Chondrocyte (in vitro differentiated cells): ENCODE data around the gene KAZN. TPM values are rescaled to one million over a fixed set of nuclear protein-coding genes. Genes with fewer than 3 reads are reported as not detected.

Source experiments
- DNase-seq: peaks from one replicate; pipeline ENCODE4 v3.0.0; 2021; ENCODE audit warnings: mixed read lengths, low spot score
- H3K27ac Mint-ChIP-seq: one replicate; pipeline ENCODE4 v1.8.0; 2021; ENCODE audit warnings: mild to moderate bottlenecking, moderate library complexity, mixed read lengths; ENCODE audit not compliant: unreplicated experiment
- H3K27me3 Mint-ChIP-seq: 2 replicates; pipeline ENCODE4 v1.8.0; 2021; ENCODE audit warnings: low read depth, mixed read lengths
- H3K36me3 Mint-ChIP-seq: 2 replicates; pipeline ENCODE4 v1.8.0; 2021; ENCODE audit warnings: low read depth, mixed read lengths
- H3K4me1 Mint-ChIP-seq: 2 replicates; pipeline ENCODE4 v1.8.0; 2021; ENCODE audit warnings: low read depth, mild to moderate bottlenecking, mixed read lengths
- H3K4me3 Mint-ChIP-seq: one replicate; pipeline ENCODE4 v1.8.0; 2021; ENCODE audit warnings: mild to moderate bottlenecking, moderate library complexity, mixed read lengths; ENCODE audit not compliant: unreplicated experiment
- H3K9me3 Mint-ChIP-seq: 2 replicates; pipeline ENCODE4 v1.8.0; 2021; ENCODE audit warnings: low read depth, mixed read lengths
- total RNA-seq: library from RNA; stranded (reverse); gene quantifications from 3 replicates; pipeline ENCODE4 v1.2.1, GENCODE V29; 2021
- TF ChIP-seq, protein P1 (sequence below): fragments of 200-600 bp; sonication (generic); IDR thresholded peaks from 2 replicates; pipeline ENCODE4 v1.5.0; 2021; ENCODE audit warnings: antibody characterized with exemption, mild to moderate bottlenecking, moderate library complexity

Gene KAZN
- total RNA-seq, 1 donor from 2014 or later = 29.6 TPM

DNA sequence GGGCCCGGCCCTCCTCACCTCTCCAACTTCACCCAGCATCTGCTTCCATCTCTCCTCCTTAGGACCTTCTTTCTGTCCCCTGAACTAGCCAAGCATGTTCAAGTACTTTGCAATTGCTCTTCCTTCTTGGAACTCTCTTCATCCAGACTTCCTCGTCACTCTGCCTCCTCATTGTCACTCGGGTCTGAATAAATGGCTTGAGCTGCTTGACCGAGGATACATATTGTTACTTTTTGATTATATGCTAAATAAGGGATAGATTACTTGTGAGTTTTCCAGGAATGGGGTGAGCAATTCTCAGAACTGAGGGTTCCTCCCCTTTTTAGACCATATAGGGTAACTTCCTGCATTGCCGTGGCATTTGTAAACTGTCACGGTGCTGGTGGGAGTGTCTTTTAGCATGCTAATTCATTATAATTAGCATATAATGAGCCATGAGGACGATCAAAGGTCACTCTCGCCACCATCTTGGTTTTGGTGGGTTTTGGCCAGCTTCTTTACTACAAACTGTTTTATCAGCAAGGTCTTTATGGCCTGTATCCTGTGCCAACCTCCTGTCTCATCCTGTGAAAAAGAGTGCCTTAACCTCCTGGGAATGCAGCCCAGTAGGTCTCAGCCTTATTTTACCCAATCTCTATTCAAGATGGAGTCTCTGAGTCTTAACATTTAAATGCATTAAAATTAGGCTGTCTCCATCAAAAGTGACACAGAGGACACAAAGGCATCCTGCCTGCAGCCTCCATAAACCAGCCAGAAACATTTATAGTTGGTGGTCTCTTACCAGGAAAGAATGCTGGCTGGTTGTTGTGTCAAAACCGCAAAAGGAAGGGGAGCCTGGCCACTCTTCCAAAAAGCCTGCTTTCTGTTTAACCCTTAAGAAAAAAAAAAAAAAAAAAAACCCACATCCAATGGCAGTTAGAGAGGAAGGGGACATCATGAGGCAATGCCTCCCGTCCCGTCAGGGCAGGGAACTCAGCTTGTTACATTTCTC is 179.3 kb downstream of the KAZN start:
- no peak for DNase-seq

GRCh38 chr1:14778541-14778897 is 180.0 kb downstream of the KAZN start:
- H3K27ac Mint-ChIP-seq = no peak overlapping the region

More for the DNA sequence above, 179.3 kb downstream of the KAZN start:
- Mint-ChIP-seq H3K4me1 (no peaks in the 10 kb centered on the region), H3K27ac (no peak overlapping the region), H3K36me3 (no peaks in the 10 kb centered on the region), H3K4me3 (no peak overlapping the region), H3K27me3 (peaks cover 2% of the 10 kb centered on the region), H3K9me3 (no peaks in the 10 kb centered on the region)
- TF ChIP-seq, protein P1, sequence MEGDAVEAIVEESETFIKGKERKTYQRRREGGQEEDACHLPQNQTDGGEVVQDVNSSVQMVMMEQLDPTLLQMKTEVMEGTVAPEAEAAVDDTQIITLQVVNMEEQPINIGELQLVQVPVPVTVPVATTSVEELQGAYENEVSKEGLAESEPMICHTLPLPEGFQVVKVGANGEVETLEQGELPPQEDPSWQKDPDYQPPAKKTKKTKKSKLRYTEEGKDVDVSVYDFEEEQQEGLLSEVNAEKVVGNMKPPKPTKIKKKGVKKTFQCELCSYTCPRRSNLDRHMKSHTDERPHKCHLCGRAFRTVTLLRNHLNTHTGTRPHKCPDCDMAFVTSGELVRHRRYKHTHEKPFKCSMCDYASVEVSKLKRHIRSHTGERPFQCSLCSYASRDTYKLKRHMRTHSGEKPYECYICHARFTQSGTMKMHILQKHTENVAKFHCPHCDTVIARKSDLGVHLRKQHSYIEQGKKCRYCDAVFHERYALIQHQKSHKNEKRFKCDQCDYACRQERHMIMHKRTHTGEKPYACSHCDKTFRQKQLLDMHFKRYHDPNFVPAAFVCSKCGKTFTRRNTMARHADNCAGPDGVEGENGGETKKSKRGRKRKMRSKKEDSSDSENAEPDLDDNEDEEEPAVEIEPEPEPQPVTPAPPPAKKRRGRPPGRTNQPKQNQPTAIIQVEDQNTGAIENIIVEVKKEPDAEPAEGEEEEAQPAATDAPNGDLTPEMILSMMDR = no peak

DNA sequence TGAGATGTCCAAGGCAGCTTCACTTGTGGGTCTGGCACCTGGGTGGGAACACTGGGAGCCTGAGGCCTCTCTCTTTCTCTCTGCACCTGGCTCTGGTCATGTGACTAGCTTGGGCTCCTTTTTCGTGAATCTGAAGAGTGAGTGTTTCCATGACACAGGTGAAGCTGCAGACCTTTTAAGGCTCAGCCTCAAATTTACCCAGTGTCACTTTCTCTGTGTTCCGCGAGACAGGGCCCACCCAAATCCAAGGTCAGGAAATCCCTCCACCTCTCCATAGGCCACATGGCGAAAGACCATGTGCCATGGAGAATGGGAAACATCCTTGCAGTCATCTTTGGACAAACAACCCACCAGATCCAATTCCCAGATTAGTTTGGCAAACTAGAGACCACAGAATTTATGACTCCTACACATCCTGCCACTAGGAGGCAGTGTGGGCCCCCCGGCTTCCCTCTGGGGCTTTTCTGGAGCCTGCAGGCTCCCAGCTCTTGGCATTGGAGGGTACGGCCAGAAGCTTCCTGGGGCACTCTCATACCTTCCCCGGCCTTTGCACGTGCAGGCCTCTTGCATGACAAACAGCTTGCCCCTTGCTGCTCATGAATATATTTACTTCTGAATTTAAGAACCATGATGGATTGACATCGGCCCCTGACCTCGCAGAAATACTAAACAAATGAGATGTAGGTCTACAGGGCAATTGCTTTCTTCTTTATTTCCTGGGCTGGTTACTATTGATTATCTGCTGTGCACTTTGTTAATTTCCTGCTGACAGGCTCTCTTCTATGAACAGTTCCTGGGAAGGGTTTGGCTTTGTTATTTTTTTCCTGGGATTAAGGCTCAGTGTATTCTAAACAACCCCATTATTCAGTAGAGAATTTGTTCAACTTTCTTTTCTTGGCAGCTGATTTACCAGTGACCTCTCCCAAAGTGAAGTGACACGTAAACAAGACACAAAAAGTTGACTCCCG is 180.7 kb downstream of the KAZN start:
- H3K27ac Mint-ChIP-seq = no peak overlapping the region
- H3K27me3 Mint-ChIP-seq = peaks cover 7% of the 10 kb centered on the region
- no peaks in the 10 kb centered on the region for H3K9me3 Mint-ChIP-seq
- no peaks in the 10 kb centered on the region for H3K36me3 Mint-ChIP-seq
- DNase-seq = no peak
- H3K4me1 Mint-ChIP-seq = no peaks in the 10 kb centered on the region
- H3K4me3 Mint-ChIP-seq = no peak overlapping the region
- TF ChIP-seq, protein P1 = peak; percentile 90

More at GRCh38 chr1:14778541-14778897, 180.0 kb downstream of the KAZN start:
- no peaks in the 10 kb centered on the region for H3K36me3 Mint-ChIP-seq
- H3K4me1 Mint-ChIP-seq = no peaks in the 10 kb centered on the region
- TF ChIP-seq, protein P1 = no peak
- H3K9me3 Mint-ChIP-seq = no peaks in the 10 kb centered on the region
- no peak for DNase-seq
- H3K27me3 Mint-ChIP-seq = peaks cover 4% of the 10 kb centered on the region
- H3K4me3 Mint-ChIP-seq = no peak overlapping the region

GRCh38 chr1:14780271-14780670 is 181.8 kb downstream of the KAZN start:
- TF ChIP-seq, protein P1 = no peak
- peaks cover 7% of the 10 kb centered on the region for H3K27me3 Mint-ChIP-seq
- DNase-seq = no peak
- H3K4me3 Mint-ChIP-seq = no peak overlapping the region
- no peaks in the 10 kb centered on the region for H3K36me3 Mint-ChIP-seq
- H3K27ac Mint-ChIP-seq = no peak overlapping the region
- no peaks in the 10 kb centered on the region for H3K9me3 Mint-ChIP-seq
- H3K4me1 Mint-ChIP-seq = no peaks in the 10 kb centered on the region

DNA sequence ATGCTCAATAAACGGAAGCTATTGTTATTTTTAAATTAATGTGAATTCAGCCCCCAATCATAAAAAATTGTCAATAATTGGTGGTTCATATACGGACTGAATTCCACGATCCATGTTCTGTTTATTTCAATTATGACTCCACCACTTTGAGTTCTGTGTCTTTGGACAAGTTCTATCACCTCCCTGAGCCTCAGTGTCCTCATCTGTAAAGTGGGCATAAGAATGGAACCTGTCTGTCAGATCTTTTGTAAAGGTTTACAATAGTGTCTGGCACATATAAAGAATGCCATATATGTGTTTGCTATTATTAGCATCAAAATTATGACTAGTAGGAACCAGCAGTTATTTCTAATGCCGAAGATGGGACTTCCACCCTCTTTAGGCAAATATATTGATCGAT is 183.3 kb downstream of the KAZN start:
- Mint-ChIP-seq H3K4me1 (no peaks in the 10 kb centered on the region), H3K4me3 (no peak overlapping the region), H3K9me3 (no peaks in the 10 kb centered on the region), H3K36me3 (no peaks in the 10 kb centered on the region), H3K27ac (no peak overlapping the region), H3K27me3 (peaks cover 9% of the 10 kb centered on the region)
- DNase-seq = no peak
- TF ChIP-seq, protein P1 = no peak
